SU-DHL-6 (cell line): ENCODE data around the gene IGFBP7.

Experiments used
- H2AFZ ChIP-seq: fragments of 200-600 bp; sonication (generic); 2 replicates; pipeline ENCODE4 v1.6.1; 2014; ENCODE audit warnings: low read depth, mild to moderate bottlenecking, moderate library complexity, mixed read lengths, antibody characterized with exemption, low read length; ENCODE audit not compliant: severe bottlenecking
- H3F3A ChIP-seq: fragments of 200-600 bp; shearing (Covaris generic); 2 replicates; pipeline ENCODE4 v1.6.0; 2016; ENCODE audit warnings: antibody characterized with exemption, mild to moderate bottlenecking; ENCODE audit not compliant: insufficient read depth
- H3K27ac ChIP-seq: fragments of 200-600 bp; sonication (generic); 2 replicates; pipeline ENCODE4 v1.5.1; 2016; ENCODE audit warnings: low read depth, mild to moderate bottlenecking, low read length, moderate library complexity, mixed read lengths
- H3K27me3 ChIP-seq: fragments of 200-600 bp; sonication (generic), shearing (Covaris generic); 2 replicates; pipeline ENCODE4 v1.6.0; 2014; ENCODE audit warnings: mild to moderate bottlenecking, low read length
- H3K36me3 ChIP-seq: fragments of 200-600 bp; sonication (generic); 2 replicates; pipeline ENCODE4 v1.6.1; 2014; ENCODE audit warnings: mild to moderate bottlenecking, low read length, mixed read lengths
- H3K4me2 ChIP-seq: fragments of 300-600, 200-600 bp; shearing (Covaris generic), sonication (generic); 2 replicates; pipeline ENCODE4 v1.6.0; 2014; ENCODE audit warnings: low read length, low read depth, mild to moderate bottlenecking; ENCODE audit not compliant: poor library complexity, severe bottlenecking
- H3K4me3 ChIP-seq: fragments of 200-600 bp; sonication (generic); 2 replicates; pipeline ENCODE4 v1.5.1; 2014; ENCODE audit warnings: antibody characterized with exemption, low read length, mild to moderate bottlenecking, mixed read lengths; ENCODE audit not compliant: insufficient read depth, poor library complexity, severe bottlenecking
- H3K79me2 ChIP-seq: fragments of 200-600 bp; sonication (generic); 2 replicates; pipeline ENCODE4 v1.6.1; 2014; ENCODE audit warnings: mild to moderate bottlenecking, low read length, moderate library complexity; ENCODE audit not compliant: insufficient read depth
- H3K9ac ChIP-seq: fragments of 200-600 bp; sonication (generic); 2 replicates; pipeline ENCODE4 v1.7.0; 2014; ENCODE audit warnings: mild to moderate bottlenecking, low read length
- H3K9me2 ChIP-seq: fragments of 200-600 bp; sonication (generic); replicated peaks from 2 replicates; pipeline ENCODE4 v1.6.1; 2014; ENCODE audit warnings: low read length; ENCODE audit not compliant: insufficient read depth
- H3K9me3 ChIP-seq: fragments of 200-600 bp; sonication (generic); 2 replicates; pipeline ENCODE4 v1.6.1; 2014; ENCODE audit warnings: low read length, mixed read lengths; ENCODE audit not compliant: insufficient read depth
- H4K20me1 ChIP-seq: fragments of 200-600 bp; sonication (generic); 2 replicates; pipeline ENCODE4 v1.6.1; 2014; ENCODE audit warnings: low read depth, mild to moderate bottlenecking, antibody characterized with exemption, low read length, moderate library complexity, mixed read lengths
- EZH2phosphoT487 ChIP-seq: fragments of 200-600 bp; sonication (generic), shearing (Covaris generic); conservative IDR thresholded peaks from 2 replicates; pipeline ENCODE4 v1.6.1; 2018; ENCODE audit warnings: mild to moderate bottlenecking, antibody characterized with exemption, low read length, moderate library complexity, mixed read lengths
- TF ChIP-seq, protein P1 (sequence below): fragments of 200-600 bp; sonication (generic); IDR thresholded peaks from one replicate; pipeline ENCODE4 v1.5.1; 2017; ENCODE audit warnings: antibody characterized with exemption, mild to moderate bottlenecking, low read length, moderate library complexity; ENCODE audit not compliant: insufficient read depth, poor library complexity, severe bottlenecking

Gene IGFBP7

DNA sequence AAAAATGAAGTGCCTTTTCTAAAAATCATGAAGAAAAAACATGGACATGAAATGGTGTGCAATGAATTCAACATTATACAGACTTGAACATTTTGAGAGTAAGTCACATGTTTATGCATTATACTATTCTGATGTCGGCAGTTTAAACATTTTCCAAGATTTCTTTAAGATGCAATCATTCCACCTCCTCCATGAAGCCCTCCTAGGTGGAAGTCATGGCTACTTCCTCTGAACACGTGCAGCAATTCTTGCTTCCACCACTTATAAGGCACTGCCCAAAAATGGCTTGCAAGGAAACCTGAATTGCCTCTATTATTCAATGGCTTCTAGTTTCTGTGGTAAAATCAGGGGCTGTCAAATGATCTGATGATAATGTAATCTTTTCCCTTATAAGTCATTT is 25.8 kb downstream of the IGFBP7 start:
- Histone ChIP-seq H3K27me3 (no peaks in the 10 kb centered on the region), H3K27ac (no peak overlapping the region), H3F3A (no peaks in the 10 kb centered on the region), H3K4me3 (no peak overlapping the region), H3K9me2 (no peaks in the 10 kb centered on the region), H4K20me1 (no peaks in the 10 kb centered on the region), H3K9ac (no peak overlapping the region), H3K4me2 (no peak overlapping the region), H3K36me3 (no peaks in the 10 kb centered on the region), H3K79me2 (no peaks in the 10 kb centered on the region), H2AFZ (no peak overlapping the region), H3K9me3 (no peaks in the 10 kb centered on the region)
- TF ChIP-seq, protein P1, sequence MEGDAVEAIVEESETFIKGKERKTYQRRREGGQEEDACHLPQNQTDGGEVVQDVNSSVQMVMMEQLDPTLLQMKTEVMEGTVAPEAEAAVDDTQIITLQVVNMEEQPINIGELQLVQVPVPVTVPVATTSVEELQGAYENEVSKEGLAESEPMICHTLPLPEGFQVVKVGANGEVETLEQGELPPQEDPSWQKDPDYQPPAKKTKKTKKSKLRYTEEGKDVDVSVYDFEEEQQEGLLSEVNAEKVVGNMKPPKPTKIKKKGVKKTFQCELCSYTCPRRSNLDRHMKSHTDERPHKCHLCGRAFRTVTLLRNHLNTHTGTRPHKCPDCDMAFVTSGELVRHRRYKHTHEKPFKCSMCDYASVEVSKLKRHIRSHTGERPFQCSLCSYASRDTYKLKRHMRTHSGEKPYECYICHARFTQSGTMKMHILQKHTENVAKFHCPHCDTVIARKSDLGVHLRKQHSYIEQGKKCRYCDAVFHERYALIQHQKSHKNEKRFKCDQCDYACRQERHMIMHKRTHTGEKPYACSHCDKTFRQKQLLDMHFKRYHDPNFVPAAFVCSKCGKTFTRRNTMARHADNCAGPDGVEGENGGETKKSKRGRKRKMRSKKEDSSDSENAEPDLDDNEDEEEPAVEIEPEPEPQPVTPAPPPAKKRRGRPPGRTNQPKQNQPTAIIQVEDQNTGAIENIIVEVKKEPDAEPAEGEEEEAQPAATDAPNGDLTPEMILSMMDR: no peak
- TF ChIP-seq EZH2phosphoT487: no peak

DNA sequence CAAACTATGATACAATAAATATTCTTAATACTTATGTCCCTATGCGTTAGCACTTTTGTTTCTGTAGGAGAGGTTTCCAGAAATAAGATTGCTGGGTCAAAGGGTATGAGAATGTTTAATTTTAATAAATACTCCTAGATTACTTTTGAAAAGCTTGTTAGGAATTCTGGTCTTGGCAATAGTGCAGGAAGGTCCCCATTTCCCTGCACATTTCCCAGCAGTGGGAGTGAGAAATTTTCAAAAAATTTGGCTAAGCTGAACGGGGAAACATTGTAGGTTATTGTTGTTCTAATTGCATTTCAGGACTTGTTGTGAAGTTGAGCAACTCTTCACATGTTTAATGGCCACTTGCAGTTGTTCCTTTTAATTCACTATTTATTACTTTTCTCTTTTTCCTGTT is 27.1 kb downstream of the IGFBP7 start:
- H3K79me2 ChIP-seq: no peaks in the 10 kb centered on the region
- no peak overlapping the region for H3K27ac ChIP-seq
- no peak overlapping the region for H3K9ac ChIP-seq
- no peaks in the 10 kb centered on the region for H3K27me3 ChIP-seq
- H3K4me3 ChIP-seq: no peak overlapping the region
- no peaks in the 10 kb centered on the region for H3F3A ChIP-seq
- TF ChIP-seq, protein P1: no peak
- TF ChIP-seq EZH2phosphoT487: no peak
- H4K20me1 ChIP-seq: no peaks in the 10 kb centered on the region
- H3K9me2 ChIP-seq: no peaks in the 10 kb centered on the region
- H3K36me3 ChIP-seq: no peaks in the 10 kb centered on the region
- H3K9me3 ChIP-seq: no peaks in the 10 kb centered on the region
- no peak overlapping the region for H2AFZ ChIP-seq
- H3K4me2 ChIP-seq: no peak overlapping the region

DNA sequence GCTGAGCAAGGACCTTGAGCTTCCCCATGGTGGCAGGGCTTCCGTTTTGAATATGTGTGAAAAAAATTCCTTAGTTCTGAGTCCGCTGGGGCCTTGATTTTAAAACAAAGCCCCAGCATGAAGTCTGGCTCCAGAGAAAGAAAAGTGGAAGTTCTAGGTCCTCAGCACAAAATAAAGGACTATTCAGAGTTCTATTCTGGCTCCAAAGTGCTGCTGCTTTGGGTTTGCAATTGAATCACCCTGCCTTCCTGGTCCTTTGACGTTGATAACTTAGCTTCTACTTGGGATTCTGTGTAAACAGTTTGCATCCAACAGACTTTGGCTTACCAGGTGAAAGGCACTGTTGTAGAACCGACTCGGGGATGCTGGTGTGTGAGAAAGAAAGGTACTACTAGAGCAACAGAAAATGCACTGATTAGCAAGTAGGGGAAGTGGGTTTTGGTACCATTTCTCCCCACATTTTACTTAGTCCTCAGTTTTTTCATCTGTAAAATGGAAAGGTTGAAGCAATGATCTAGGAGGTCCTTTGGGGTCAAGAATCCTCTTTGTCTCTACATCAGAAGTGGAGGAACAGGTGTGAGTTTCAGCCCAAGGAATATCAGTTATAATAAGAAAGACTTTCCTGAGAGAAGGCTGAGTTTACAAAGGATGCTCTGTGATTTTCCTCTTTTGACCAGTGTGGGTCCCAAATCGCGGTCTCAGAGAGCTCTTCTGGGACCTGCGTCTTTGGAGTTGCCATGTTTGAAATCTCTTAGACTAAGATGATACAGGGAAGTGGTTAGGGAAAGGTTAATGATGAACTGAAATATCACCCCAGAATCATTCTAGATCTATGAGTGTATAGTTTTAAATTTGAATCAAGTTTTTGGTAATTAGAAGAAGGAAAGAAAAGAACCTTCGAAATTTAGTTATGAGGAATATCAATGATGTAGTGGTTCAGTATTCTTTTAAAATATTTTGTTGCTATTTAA is 28.2 kb downstream of the IGFBP7 start:
- Histone ChIP-seq H4K20me1 (no peaks in the 10 kb centered on the region), H3K36me3 (no peaks in the 10 kb centered on the region), H3K9me2 (no peaks in the 10 kb centered on the region), H3K9ac (no peak overlapping the region), H3F3A (no peaks in the 10 kb centered on the region), H3K27ac (no peak overlapping the region), H3K4me3 (no peak overlapping the region), H3K4me2 (no peak overlapping the region), H3K27me3 (no peaks in the 10 kb centered on the region), H2AFZ (no peak overlapping the region), H3K9me3 (no peaks in the 10 kb centered on the region), H3K79me2 (no peaks in the 10 kb centered on the region)
- TF ChIP-seq EZH2phosphoT487: no peak
- TF ChIP-seq, protein P1: no peak
